ENCODE data around the gene CNN1.

DNA sequence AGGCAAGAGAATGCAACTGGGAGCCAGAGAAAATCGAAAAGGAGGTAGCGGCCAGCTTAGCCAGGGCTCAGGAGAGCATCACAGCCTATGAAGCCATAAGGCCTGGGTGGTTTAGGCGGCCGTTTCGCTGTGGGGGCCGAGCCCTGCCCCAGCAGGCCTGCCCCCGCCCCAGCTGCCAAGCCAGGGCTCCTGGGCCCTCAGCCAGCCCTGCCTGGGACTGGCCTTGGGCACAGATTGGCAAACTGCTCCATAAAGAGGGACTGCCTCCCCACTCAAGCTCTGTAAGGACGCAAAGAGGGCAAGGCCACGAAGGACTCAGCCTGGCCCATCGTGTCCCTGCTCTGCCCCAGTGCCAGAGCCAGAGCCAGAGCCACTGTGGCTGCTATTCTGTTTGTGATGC, 43.2 kb upstream of the CNN1 start:
- no peak for TF ChIP-seq EZH2 (IDR thresholded peaks at IDR 0.05; ENCODE audit: borderline replicate concordance)
- TF ChIP-seq, protein P1, sequence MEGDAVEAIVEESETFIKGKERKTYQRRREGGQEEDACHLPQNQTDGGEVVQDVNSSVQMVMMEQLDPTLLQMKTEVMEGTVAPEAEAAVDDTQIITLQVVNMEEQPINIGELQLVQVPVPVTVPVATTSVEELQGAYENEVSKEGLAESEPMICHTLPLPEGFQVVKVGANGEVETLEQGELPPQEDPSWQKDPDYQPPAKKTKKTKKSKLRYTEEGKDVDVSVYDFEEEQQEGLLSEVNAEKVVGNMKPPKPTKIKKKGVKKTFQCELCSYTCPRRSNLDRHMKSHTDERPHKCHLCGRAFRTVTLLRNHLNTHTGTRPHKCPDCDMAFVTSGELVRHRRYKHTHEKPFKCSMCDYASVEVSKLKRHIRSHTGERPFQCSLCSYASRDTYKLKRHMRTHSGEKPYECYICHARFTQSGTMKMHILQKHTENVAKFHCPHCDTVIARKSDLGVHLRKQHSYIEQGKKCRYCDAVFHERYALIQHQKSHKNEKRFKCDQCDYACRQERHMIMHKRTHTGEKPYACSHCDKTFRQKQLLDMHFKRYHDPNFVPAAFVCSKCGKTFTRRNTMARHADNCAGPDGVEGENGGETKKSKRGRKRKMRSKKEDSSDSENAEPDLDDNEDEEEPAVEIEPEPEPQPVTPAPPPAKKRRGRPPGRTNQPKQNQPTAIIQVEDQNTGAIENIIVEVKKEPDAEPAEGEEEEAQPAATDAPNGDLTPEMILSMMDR (IDR thresholded peaks at IDR 0.05; ENCODE audit: poor library complexity), result no peak
